A673 (cell line): ENCODE data around the gene COQ8A. TPM values are rescaled to one million over a fixed set of nuclear protein-coding genes. Genes with fewer than 3 reads are reported as not detected.

Experiments
- BruUV-seq: library from RNA; stranded (reverse); fragments of 400-500 nt; replicated peaks from 2 replicates; lab custom pipeline; 2021; lab: Mats Ljungman, UMichigan
- CTCF ChIA-PET: fragments of 300-600 bp; sonication (Branson Sonifier 250); formaldehyde crosslinking; loops from one replicate; lab custom pipeline; 2022; ENCODE audit warnings: antibody characterized with exemption; lab: Charles Lee
- POLR2A ChIA-PET: fragments of 300-600 bp; sonication (Branson Sonifier 250); formaldehyde crosslinking; loops from one replicate; lab custom pipeline; 2022; ENCODE audit warnings: antibody characterized with exemption; ENCODE audit not compliant: low non-redundant PET; lab: Charles Lee
- DNase-seq: peaks from one replicate; pipeline ENCODE4 v3.0.0-alpha.2; 2015; ENCODE audit warnings: low spot score
- H3K27ac ChIP-seq: fragments of 200-600 bp; sonication (generic); 2 replicates; pipeline ENCODE4 v1.5.1; 2016; ENCODE audit warnings: mixed run types, low read depth, mild to moderate bottlenecking, mixed read lengths, antibody characterized with exemption, low read length; ENCODE audit not compliant: poor library complexity, severe bottlenecking
- H3K27me3 ChIP-seq: fragments of 200-600 bp; sonication (generic); replicated peaks from 2 replicates; pipeline ENCODE4 v1.6.1; 2017; ENCODE audit warnings: mixed run types, low read depth, mild to moderate bottlenecking, mixed read lengths, antibody characterized with exemption, low read length; ENCODE audit not compliant: insufficient read depth, poor library complexity
- H3K36me3 ChIP-seq: fragments of 200-600 bp; sonication (generic); 2 replicates; pipeline ENCODE4 v1.6.1; 2016; ENCODE audit warnings: mixed run types, mild to moderate bottlenecking, mixed read lengths, antibody characterized with exemption, low read length; ENCODE audit not compliant: insufficient read depth, poor library complexity, severe bottlenecking
- H3K4me1 ChIP-seq: fragments of 200-600 bp; sonication (generic); 2 replicates; pipeline ENCODE4 v1.6.1; 2017; ENCODE audit warnings: mixed run types, mild to moderate bottlenecking, mixed read lengths, antibody characterized with exemption, low read length; ENCODE audit not compliant: insufficient read depth, poor library complexity, severe bottlenecking
- H3K4me3 ChIP-seq: fragments of 200-600 bp; sonication (generic); 2 replicates; pipeline ENCODE4 v1.5.1; 2016; ENCODE audit warnings: low read depth, mixed run types, mild to moderate bottlenecking, mixed read lengths, low read length; ENCODE audit not compliant: poor library complexity, severe bottlenecking
- H3K9me3 ChIP-seq: fragments of 200-600 bp; sonication (generic); 2 replicates; pipeline ENCODE4 v1.6.1; 2016; ENCODE audit warnings: mixed run types, low read depth, mild to moderate bottlenecking, mixed read lengths, antibody characterized with exemption, low read length; ENCODE audit not compliant: poor library complexity, severe bottlenecking
- EZH2 ChIP-seq: fragments of 200-600 bp; sonication (generic); IDR thresholded peaks from 2 replicates; pipeline ENCODE4 v1.6.1; 2017; ENCODE audit warnings: borderline replicate concordance, low read depth, mild to moderate bottlenecking, mixed read lengths, antibody characterized with exemption, low read length; ENCODE audit not compliant: poor library complexity, severe bottlenecking
- intact Hi-C: fragments of 100-400 bp; cut with micrococcal nuclease; formaldehyde crosslinking; loops from one replicate; pipeline ENCODE4 v1.10.0; 2022; ENCODE audit not compliant: unreplicated experiment
- total RNA-seq: library from RNA; stranded (reverse); gene quantifications from 2 replicates; pipeline ENCODE4 v1.2.3, GENCODE V29; 2021
- TF ChIP-seq, protein P1 (sequence below): fragments of 300-800, 200-600 bp; sonication (generic); conservative IDR thresholded peaks from 2 replicates; pipeline ENCODE4 v1.5.1; 2017; ENCODE audit warnings: low read depth, mild to moderate bottlenecking, antibody characterized with exemption, low read length, moderate library complexity, mixed read lengths

COQ8A gene
- total RNA-seq, 1 experiment from 2014 or later = 7.7 TPM

DNA sequence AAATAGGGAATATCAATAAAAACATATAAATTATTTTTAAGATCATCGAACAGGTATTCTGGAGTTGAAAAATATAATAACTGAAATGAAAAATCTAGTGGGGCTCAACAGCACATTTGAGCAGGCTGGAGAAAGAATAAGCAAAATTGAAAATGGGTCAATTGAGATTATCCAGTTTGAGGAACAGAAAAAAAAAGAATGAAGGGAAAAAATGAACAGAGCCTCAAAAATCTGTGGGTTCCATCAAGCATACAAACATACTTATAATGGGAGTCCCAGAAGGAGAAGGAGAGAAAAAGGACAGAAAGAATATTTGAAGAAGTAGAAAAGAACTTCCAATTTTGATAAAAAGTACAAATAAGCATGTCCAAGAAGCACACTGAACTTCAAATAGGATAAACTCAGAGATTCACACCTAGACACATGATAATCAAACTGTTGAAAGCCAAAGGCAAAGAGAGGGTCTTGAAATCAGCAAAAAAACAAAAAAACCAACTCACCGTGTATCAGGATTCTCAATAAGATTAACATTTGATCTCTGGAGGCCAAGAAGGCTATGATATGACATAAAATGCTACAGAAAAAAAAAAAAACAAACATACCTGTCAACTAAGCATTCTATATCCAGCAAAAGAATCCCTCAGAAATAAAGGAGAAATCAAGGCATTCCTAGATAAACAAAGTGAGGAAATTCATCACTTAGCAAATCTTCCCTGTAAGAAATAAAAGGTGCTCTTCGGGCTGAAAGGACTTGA lies 5.4 kb upstream of the COQ8A start:
- H3K27me3 ChIP-seq = no peaks in the 10 kb centered on the region
- intact Hi-C loops = loop anchor here (5.0 kb wide), 1 partner anchor 197 kb away; the partner anchor contains the start of gene ITPKB
- H3K36me3 ChIP-seq = no peaks in the 10 kb centered on the region
- no peak for DNase-seq
- H3K4me3 ChIP-seq = no peak overlapping the region
- CTCF ChIA-PET = no interaction called here
- TF ChIP-seq EZH2 = no peak
- TF ChIP-seq, protein P1, sequence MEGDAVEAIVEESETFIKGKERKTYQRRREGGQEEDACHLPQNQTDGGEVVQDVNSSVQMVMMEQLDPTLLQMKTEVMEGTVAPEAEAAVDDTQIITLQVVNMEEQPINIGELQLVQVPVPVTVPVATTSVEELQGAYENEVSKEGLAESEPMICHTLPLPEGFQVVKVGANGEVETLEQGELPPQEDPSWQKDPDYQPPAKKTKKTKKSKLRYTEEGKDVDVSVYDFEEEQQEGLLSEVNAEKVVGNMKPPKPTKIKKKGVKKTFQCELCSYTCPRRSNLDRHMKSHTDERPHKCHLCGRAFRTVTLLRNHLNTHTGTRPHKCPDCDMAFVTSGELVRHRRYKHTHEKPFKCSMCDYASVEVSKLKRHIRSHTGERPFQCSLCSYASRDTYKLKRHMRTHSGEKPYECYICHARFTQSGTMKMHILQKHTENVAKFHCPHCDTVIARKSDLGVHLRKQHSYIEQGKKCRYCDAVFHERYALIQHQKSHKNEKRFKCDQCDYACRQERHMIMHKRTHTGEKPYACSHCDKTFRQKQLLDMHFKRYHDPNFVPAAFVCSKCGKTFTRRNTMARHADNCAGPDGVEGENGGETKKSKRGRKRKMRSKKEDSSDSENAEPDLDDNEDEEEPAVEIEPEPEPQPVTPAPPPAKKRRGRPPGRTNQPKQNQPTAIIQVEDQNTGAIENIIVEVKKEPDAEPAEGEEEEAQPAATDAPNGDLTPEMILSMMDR = no peak
- H3K4me1 ChIP-seq = peaks cover 7% of the 10 kb centered on the region
- H3K9me3 ChIP-seq = peaks cover 12% of the 10 kb centered on the region
- POLR2A ChIA-PET = no interaction called here
- BruUV-seq = no TSS peak
- no peak overlapping the region for H3K27ac ChIP-seq

DNA sequence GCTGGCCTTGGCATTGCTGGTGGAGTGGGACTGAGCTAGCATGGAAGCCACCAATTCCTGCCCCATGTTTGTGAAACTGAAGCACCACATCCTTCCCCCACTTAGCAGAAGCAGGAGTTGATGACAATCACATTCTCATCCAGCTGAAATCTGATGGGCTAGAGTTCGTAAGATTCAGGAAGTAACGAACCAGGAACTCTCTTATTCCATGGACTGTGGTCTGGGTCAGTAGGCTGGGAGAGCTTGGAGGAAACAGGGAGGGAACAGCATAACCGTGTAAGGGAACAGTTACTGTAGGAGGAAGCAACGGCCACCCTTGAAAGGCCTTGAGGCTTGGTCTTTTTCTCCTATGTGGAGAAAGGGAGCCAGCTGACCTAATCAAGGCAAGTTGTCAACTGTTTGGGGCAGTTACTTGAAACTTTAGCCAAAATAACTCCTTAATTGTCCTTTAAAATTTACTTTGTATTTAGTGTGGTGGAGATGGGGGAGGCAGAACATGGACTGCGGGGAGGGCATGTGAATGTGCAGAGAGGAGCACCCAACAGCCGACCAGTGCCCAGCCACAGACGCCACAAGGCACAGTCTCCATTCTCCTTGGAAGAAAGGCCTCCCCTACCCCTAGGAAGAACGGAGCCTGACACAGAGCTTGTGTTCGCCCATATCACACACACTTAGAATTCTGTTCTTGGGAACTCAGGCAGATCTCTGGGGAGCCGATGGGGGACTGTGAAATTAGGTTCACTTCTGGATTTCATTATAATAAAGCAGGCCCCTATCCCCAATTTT lies 2.0 kb upstream of the COQ8A start:
- POLR2A ChIA-PET = interaction anchor here (0.6 kb wide), 2 partner anchors 238 to 902 kb away, joined by 3 read pairs; no protein-coding TSS in a partner anchor
- Histone ChIP-seq H3K4me3 (no peak overlapping the region), H3K4me1 (peaks cover 12% of the 10 kb centered on the region), H3K27me3 (no peaks in the 10 kb centered on the region), H3K27ac (no peak overlapping the region), H3K9me3 (peaks cover 12% of the 10 kb centered on the region), H3K36me3 (no peaks in the 10 kb centered on the region)
- DNase-seq = no peak
- CTCF ChIA-PET = no interaction called here
- intact Hi-C loops = loop anchor here (5.0 kb wide), 1 partner anchor 201 kb away; the partner anchor contains the start of gene ITPKB
- TF ChIP-seq, protein P1 = no peak
- no peak for TF ChIP-seq EZH2
- no TSS peak for BruUV-seq

DNA sequence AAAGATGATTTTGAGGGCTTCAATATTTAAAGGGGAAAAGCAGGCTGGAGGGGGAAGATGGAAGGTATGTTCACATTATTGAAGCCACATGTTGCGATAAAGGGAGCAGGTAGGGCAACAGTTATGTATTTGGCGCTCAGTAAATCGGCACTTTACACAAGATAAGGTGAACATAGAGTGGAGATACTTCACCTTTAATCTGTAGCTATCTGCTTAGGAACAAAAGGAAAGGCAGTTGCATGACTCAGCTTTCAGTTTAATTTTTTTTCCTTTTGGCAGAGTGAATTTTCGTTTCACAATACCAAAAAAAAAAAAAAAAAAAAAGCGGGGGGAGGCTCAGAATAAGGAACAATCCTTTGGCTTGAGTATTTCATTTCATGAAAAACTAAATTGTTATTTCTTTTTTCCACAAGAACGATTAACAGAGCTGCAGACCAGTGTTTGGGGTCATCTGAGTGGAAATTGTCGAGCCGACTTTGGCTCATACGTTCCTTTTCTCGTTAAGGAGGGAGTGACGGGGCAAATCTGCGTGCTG lies 1.1 kb upstream of the COQ8A start:
- Histone ChIP-seq H3K27ac (peak overlapping the region; percentile 90), H3K4me1 (peaks cover 12% of the 10 kb centered on the region), H3K36me3 (no peaks in the 10 kb centered on the region), H3K27me3 (no peaks in the 10 kb centered on the region), H3K9me3 (peaks cover 10% of the 10 kb centered on the region), H3K4me3 (peak overlapping the region; percentile 61)
- ChIA-PET CTCF (no interaction called here), POLR2A (no interaction called here)
- TF ChIP-seq, protein P1 = no peak
- no peak for DNase-seq
- BruUV-seq = TSS peak; percentile 82
- intact Hi-C loops = loop anchor here (5.0 kb wide), 1 partner anchor 202 kb away; the partner anchor contains the start of gene ITPKB
